Activated naive CD4-positive, alpha-beta T cell treated with anti-CD3 and anti-CD28 coated beads for 36 hours (primary cell): ENCODE measurements around the gene ZNF831. TPM values are rescaled to one million over a fixed set of nuclear protein-coding genes. Genes with fewer than 3 reads are reported as not detected.

Source experiments
- CTCF ChIA-PET: fragments of 350-600 bp; sonication (Branson Sonifier 250); formaldehyde crosslinking; loops from one replicate; lab custom pipeline; 2021; ENCODE audit warnings: antibody characterized with exemption; lab: Charles Lee
- DNase-seq: peaks from one replicate; pipeline ENCODE4 v3.0.0-alpha.2; 2020
- H3K27ac Mint-ChIP-seq: one replicate; pipeline ENCODE4 v1.8.0; 2021; ENCODE audit warnings: mild to moderate bottlenecking, mixed read lengths
- H3K27me3 Mint-ChIP-seq: one replicate; pipeline ENCODE4 v1.8.0; 2021; ENCODE audit warnings: low read depth, mixed read lengths
- H3K36me3 Mint-ChIP-seq: one replicate; pipeline ENCODE4 v1.8.0; 2021; ENCODE audit warnings: low read depth, mixed read lengths
- H3K4me1 Mint-ChIP-seq: one replicate; pipeline ENCODE4 v1.8.0; 2021; ENCODE audit warnings: low read depth, mixed read lengths
- H3K4me3 Mint-ChIP-seq: one replicate; pipeline ENCODE4 v1.8.0; 2021; ENCODE audit warnings: mild to moderate bottlenecking, moderate library complexity, mixed read lengths
- H3K9me3 Mint-ChIP-seq: one replicate; pipeline ENCODE4 v1.8.0; 2021; ENCODE audit warnings: mixed read lengths
- intact Hi-C: fragments of 100-400 bp; cut with micrococcal nuclease; formaldehyde crosslinking; loops from one replicate; pipeline ENCODE4 v1.15.1; 2023
- total RNA-seq, 2 experiments: library from RNA; stranded (reverse); gene quantifications; one replicate each; pipeline ENCODE4 v1.2.3, GENCODE V29; 2021

ZNF831 gene
- total RNA-seq, 2 experiments from 2014 or later = 5.1 to 6.0 TPM

DNA sequence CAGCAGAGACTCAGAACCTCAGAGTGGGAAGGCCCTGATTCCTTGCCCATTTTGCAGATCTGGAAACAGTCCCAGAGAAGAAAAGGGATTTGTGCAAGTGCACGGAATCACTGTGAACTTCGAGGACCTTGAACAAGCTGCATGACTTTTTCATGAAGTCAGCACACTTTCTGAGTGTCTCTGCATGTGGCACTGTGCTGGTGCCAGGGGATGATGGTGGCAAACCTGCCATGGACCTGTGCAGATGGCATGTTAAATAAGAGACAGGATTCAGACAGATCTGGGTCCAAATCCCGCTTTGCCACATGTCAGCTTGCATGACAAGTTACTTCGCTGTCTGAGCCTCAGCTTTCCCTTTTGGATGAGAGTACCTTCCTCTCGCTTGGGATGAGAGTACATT lies 26.8 kb downstream of the ZNF831 start:
- CTCF ChIA-PET = no interaction called here
- intact Hi-C loops = no loop called here
- Mint-ChIP-seq H3K4me3 (no peak overlapping the region), H3K4me1 (peaks cover 3% of the 10 kb centered on the region), H3K27ac (no peak overlapping the region), H3K36me3 (no peaks in the 10 kb centered on the region), H3K27me3 (no peaks in the 10 kb centered on the region), H3K9me3 (no peaks in the 10 kb centered on the region)
- no peak for DNase-seq

DNA sequence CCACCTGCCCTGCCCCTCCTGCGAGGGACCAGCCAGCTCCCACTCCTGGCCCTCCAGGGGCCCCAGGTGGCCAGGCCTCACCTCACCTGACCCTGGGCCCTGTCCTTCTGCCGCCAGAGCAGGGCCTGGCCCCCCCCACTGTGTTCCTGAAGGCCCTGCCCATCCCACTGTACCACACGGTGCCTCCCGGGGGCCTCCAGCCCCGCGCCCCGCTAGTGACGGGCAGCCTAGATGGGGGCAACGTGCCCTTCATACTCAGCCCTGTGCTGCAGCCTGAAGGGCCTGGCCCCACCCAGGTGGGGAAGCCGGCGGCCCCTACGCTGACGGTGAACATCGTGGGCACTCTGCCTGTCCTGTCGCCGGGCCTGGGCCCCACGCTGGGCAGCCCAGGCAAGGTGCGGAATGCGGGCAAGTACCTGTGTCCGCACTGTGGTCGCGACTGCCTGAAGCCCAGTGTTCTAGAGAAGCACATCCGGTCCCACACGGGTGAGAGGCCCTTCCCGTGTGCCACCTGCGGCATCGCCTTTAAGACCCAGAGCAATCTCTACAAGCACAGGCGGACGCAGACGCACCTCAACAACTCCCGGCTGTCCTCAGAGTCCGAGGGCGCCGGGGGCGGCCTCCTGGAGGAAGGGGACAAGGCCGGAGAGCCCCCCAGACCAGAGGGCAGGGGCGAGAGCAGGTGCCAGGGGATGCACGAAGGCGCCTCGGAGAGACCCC lies 27.6 kb downstream of the ZNF831 start:
- intact Hi-C loops = no loop called here
- H3K4me3 Mint-ChIP-seq = no peak overlapping the region
- CTCF ChIA-PET = no interaction called here
- H3K9me3 Mint-ChIP-seq = no peaks in the 10 kb centered on the region
- no peaks in the 10 kb centered on the region for H3K27me3 Mint-ChIP-seq
- no peaks in the 10 kb centered on the region for H3K36me3 Mint-ChIP-seq
- peaks cover 3% of the 10 kb centered on the region for H3K4me1 Mint-ChIP-seq
- no peak overlapping the region for H3K27ac Mint-ChIP-seq
- no peak for DNase-seq

DNA sequence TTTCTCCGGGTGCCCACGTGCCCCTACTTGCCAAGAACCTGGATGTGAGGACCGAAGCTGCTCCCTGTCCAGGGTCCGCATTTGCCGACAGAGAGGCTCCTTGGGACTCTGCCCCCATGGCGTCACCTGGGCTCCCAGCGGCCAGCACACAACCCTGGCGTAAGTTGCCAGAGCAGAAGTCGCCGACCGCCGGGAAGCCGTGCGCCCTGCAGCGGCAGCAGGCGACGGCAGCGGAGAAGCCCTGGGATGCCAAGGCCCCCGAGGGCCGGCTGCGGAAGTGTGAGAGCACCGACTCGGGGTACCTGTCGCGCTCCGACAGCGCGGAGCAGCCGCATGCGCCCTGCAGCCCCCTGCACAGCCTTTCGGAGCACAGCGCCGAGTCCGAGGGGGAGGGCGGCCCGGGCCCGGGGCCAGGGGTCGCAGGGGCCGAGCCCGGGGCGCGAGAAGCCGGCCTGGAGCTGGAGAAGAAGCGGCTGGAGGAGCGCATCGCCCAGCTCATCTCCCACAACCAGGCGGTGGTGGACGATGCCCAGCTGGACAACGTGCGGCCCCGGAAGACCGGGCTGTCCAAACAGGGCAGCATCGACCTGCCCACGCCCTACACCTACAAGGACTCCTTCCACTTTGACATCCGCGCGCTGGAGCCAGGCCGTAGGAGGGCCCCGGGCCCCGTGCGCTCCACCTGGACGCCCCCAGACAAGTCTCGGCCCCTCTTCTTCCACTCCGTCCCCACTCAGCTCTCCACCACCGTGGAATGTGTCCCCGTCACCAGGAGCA lies 28.3 kb downstream of the ZNF831 start:
- H3K4me1 Mint-ChIP-seq = no peaks in the 10 kb centered on the region
- DNase-seq = no peak
- H3K36me3 Mint-ChIP-seq = peaks cover 1% of the 10 kb centered on the region
- no peaks in the 10 kb centered on the region for H3K27me3 Mint-ChIP-seq
- no peak overlapping the region for H3K4me3 Mint-ChIP-seq
- H3K9me3 Mint-ChIP-seq = no peaks in the 10 kb centered on the region
- CTCF ChIA-PET = interaction anchor here (0.7 kb wide), 1 partner anchor 116 kb away, joined by 4 read pairs; no protein-coding TSS in a partner anchor
- intact Hi-C loops = no loop called here
- no peak overlapping the region for H3K27ac Mint-ChIP-seq

DNA sequence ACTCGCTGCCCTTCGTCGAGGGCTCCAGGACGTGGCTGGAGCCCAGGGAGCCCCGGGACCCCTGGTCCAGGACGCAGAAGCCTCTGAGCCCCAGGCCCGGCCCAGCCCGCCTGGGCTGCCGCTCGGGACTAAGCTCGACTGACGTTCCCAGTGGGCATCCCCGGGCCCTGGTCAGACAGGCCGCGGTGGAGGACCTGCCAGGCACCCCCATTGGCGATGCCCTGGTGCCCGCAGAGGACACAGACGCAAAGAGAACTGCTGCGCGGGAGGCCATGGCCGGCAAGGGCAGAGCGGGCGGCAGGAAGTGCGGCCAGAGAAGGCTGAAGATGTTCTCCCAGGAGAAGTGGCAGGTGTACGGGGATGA lies 28.9 kb downstream of the ZNF831 start:
- intact Hi-C loops = no loop called here
- Mint-ChIP-seq H3K4me3 (no peak overlapping the region), H3K4me1 (no peaks in the 10 kb centered on the region), H3K36me3 (peaks cover 1% of the 10 kb centered on the region), H3K27ac (no peak overlapping the region), H3K27me3 (no peaks in the 10 kb centered on the region), H3K9me3 (no peaks in the 10 kb centered on the region)
- CTCF ChIA-PET = interaction anchor here (0.7 kb wide), 1 partner anchor 116 kb away, joined by 4 read pairs; no protein-coding TSS in a partner anchor
- no peak for DNase-seq

DNA sequence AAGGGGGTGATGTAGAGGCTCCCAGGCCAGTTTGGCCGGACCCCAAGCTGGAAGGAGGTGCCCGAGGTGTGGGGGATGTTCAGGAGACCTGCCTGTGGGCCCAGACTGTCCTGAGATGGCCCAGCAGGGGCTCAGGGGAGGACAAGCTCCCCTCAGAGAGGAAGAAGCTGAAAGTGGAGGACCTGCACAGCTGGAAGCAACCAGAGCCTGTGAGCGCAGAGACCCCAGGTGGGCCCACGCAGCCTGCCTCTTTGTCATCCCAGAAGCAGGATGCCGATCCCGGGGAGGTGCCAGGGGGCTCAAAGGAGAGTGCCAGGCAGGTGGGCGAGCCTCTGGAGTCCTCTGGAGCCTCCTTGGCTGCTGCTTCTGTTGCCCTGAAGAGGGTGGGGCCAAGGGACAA lies 29.7 kb downstream of the ZNF831 start:
- Mint-ChIP-seq H3K27ac (no peak overlapping the region), H3K4me3 (no peak overlapping the region), H3K36me3 (peaks cover 2% of the 10 kb centered on the region), H3K27me3 (no peaks in the 10 kb centered on the region), H3K9me3 (no peaks in the 10 kb centered on the region), H3K4me1 (no peaks in the 10 kb centered on the region)
- intact Hi-C loops = no loop called here
- DNase-seq = no peak
- CTCF ChIA-PET = no interaction called here

DNA sequence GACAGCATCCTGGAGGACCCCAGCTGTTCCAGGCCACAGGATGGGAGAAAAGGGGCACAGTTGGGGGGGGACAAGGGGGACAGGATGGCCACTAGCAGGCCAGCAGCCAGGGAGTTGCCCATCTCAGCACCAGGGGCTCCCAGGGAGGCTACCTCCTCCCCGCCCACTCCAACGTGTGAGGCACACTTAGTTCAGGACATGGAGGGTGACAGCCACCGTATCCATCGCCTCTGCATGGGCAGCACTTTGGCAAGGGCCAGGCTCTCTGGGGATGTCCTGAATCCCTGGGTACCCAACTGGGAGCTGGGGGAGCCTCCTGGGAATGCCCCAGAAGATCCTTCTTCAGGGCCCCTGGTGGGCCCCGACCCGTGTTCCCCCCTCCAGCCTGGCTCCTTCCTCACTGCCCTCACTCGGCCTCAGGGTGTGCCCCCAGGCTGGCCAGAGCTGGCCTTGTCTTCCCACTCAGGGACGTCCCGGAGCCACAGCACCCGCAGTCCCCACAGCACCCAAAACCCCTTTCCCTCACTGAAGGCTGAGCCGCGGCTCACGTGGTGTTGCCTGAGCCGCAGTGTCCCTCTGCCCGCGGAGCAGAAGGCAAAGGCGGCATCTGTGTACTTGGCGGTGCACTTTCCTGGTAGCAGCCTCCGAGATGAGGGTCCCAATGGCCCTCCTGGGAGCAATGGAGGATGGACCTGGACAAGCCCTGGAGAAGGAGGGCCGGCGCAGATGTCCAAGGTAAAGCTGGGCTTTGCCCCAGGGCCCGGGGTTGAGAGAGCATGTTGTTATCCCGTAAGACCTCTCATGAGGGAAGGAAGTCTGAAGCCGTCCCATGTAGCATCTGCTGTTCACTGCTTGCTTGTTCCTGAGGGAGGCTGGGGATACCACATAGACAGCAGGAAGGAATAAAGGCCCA lies 30.7 kb downstream of the ZNF831 start:
- DNase-seq = no peak
- intact Hi-C loops = no loop called here
- CTCF ChIA-PET = no interaction called here
- Mint-ChIP-seq H3K4me3 (no peak overlapping the region), H3K9me3 (no peaks in the 10 kb centered on the region), H3K36me3 (peaks cover 8% of the 10 kb centered on the region), H3K4me1 (no peaks in the 10 kb centered on the region), H3K27ac (no peak overlapping the region), H3K27me3 (no peaks in the 10 kb centered on the region)

DNA sequence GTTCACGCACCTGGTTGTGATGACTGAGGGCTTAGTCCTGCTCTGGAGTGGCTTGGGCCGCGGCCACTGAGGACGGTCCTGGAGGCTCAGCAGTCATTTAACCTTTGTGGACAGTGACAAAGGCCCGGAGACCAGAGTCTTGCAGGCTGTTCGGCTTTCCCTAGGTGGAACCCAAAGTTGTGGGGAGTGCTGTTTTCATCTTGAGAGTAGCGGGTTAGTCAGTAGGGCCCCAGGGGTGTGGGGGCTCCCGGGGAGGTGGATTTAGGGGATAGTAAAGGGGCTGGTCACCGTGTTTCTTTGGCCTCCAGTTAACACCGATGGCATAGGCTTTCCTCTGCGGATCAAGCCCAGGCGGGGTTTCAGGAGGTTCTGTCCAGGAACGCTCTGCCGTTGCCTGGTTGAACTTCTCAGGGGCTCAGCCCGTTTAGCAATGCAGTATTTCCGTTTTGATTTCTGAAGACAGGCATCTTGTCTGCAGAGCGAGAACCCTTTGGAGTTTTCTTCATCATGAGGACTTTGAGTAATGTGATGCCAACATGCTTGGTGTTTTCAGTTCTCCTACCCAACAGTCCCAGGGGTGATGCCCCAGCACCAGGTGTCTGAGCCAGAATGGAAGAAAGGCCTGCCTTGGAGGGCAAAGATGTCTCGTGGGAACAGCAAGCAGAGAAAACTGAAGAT lies 31.8 kb downstream of the ZNF831 start:
- Mint-ChIP-seq H3K4me1 (no peaks in the 10 kb centered on the region), H3K27ac (no peak overlapping the region), H3K36me3 (peaks cover 12% of the 10 kb centered on the region), H3K27me3 (no peaks in the 10 kb centered on the region), H3K9me3 (peaks cover 7% of the 10 kb centered on the region), H3K4me3 (no peak overlapping the region)
- intact Hi-C loops = no loop called here
- CTCF ChIA-PET = no interaction called here
- no peak for DNase-seq

DNA sequence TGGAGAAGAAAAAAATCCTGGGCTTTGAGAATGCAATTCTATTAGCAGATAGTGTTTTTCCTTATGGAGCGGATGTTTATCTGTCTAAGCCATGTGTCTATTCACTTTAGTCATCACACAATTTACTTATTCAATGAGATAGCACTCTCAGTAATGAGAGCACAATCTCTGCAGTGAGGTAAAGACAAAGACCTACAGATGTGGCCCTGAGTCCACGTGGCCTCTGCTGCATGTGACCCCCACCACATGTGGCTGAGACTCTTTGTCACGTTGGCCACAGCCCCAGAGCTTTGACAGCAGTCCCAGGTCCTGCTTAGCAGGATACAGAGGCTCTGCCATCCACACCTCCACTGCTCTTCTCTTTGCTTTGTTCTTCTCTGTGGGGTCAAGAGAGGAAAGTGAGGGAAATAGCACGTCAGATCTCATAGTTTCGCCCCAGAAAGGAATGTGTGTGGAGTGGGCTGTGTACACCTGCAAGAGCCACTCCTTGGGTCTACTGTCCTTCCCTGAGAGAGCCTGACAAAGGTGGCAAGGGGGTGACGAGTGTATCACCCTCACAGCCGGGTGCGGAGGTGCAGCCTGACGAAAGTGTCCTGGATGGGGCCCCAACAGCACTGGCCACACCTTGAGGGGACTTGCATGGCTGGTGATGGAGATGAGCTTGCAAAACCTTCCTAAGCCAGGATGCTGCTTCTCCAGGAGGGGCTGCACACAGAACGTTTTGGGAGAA lies 40.7 kb downstream of the ZNF831 start:
- H3K4me1 Mint-ChIP-seq = peaks cover 30% of the 10 kb centered on the region
- CTCF ChIA-PET = interaction anchor here (0.7 to 5.3 kb wide), 6 partner anchors 18 to 119 kb away, joined by 3 to 122 read pairs (median 5); no protein-coding TSS in a partner anchor
- no peak overlapping the region for H3K4me3 Mint-ChIP-seq
- no peaks in the 10 kb centered on the region for H3K27me3 Mint-ChIP-seq
- peaks cover 8% of the 10 kb centered on the region for H3K9me3 Mint-ChIP-seq
- no peak for DNase-seq
- no peak overlapping the region for H3K27ac Mint-ChIP-seq
- H3K36me3 Mint-ChIP-seq = peaks cover 12% of the 10 kb centered on the region
- intact Hi-C loops = no loop called here

DNA sequence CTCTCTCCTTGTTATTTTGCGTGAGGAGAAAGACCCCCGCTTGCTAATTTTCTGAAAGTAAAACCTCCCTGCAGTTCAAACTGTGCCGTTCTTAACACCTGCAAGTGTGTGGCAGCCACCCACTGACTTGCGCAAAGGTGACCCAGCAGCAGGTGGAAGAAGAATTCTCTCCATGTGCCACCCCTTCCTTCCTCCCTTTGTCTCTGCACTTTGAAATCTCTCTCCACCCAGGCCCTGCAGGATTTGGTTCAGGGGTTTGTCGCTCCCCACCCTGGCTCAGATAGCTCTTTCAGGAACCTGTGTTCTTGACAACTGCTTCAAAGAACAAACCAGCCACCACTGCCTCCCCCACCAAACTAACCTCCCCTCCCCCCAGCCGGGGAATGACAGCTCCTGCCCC lies 41.4 kb downstream of the ZNF831 start:
- H3K27ac Mint-ChIP-seq = no peak overlapping the region
- H3K4me1 Mint-ChIP-seq = peaks cover 30% of the 10 kb centered on the region
- no peaks in the 10 kb centered on the region for H3K27me3 Mint-ChIP-seq
- intact Hi-C loops = loop anchor here (5.0 kb wide), 2 partner anchors 197 to 333 kb away; no protein-coding TSS in a partner anchor
- no peak for DNase-seq
- no peak overlapping the region for H3K4me3 Mint-ChIP-seq
- H3K9me3 Mint-ChIP-seq = peaks cover 4% of the 10 kb centered on the region
- CTCF ChIA-PET = interaction anchor here (0.6 to 5.3 kb wide), 7 partner anchors 17 to 190 kb away, joined by 3 to 122 read pairs (median 5); no protein-coding TSS in a partner anchor
- peaks cover 10% of the 10 kb centered on the region for H3K36me3 Mint-ChIP-seq

DNA sequence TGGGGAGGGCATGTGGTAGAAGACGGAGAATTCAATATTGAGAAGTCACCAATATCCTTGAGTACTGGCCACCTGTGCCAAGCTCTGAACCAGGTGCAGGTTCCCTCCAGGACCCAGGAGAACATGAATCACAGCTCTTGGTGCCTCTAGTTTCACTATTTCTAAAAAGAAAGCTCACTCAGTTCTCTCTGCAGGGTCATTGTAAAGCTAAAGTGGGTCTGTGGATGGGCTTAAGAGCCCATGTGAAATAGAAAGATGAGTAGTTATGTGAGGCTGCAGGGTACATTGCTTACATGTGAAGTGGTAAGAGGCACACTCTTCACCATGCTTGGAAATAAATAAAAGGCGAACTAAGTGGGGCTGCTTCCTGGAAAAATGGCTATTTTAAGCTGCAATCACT lies 43.6 kb downstream of the ZNF831 start:
- CTCF ChIA-PET = interaction anchor here (0.7 to 5.3 kb wide), 47 partner anchors 9 to 347 kb away, joined by 3 to 122 read pairs (median 5); partner anchors contain the start of gene ATP5F1E
- Mint-ChIP-seq H3K9me3 (no peaks in the 10 kb centered on the region), H3K36me3 (peaks cover 2% of the 10 kb centered on the region), H3K4me1 (peaks cover 30% of the 10 kb centered on the region), H3K27me3 (no peaks in the 10 kb centered on the region), H3K4me3 (no peak overlapping the region), H3K27ac (no peak overlapping the region)
- DNase-seq = no peak
- intact Hi-C loops = loop anchor here (1.0 to 5.0 kb wide), 4 partner anchors 40 to 335 kb away; no protein-coding TSS in a partner anchor
